GM18502 (cell line): ENCODE results near the gene TCFL5.
"Not testable (repeated sequence)": the region's sequence is repeated elsewhere in the genome, so short reads cannot be mapped to it uniquely, and the experiment has no call there.

Source experiments
- ATAC-seq: cut with Tn5 transposase; IDR thresholded peaks from one replicate; pipeline ENCODE4 v1.9.1; 2021; ENCODE audit warnings: mild to moderate bottlenecking; ENCODE audit not compliant: unreplicated experiment, poor library complexity

The TCFL5 gene

GRCh38 chr20:62858058-62858830, 3.4 kb downstream of the TCFL5 start:
- ATAC-seq: no peak

DNA sequence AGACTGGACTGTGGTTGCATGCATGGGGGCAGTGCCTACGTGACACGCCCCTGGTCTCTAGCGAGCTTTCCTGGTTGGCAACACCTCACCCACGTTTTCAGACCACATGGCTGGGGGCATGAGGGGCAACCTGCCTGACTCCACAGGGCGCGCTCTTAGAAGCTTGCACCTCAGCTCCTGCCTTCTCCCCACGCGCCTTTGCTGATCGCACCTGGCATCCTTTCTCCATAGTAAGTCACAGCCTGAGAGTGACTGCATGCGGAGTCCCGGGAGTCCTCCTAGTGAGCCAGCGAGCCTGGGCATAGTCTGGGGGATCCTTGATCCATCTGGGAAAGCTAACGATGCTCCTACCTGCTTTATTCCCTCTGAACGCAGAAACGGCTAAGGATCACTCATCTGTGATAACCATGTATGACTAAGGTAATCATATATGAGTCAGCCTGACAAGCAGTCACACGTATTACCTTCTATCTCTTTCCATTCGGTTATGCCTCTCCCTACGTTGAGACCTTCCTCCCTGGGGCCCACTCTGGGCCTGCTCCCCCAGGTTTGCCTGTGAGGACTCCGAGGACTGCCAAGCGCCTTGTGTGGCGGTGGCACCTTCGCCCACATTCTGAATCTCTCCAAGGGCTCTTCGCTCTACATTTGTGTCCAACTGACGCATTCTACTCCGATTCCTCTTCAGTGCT, 4.5 kb downstream of the TCFL5 start:
- no peak for ATAC-seq

- ATAC-seq: no peak
Measured at GRCh38 chr20:62855120-62855519, 6.5 kb downstream of the TCFL5 start.

- no peak for ATAC-seq
Measured at GRCh38 chr20:62854121-62854520, 7.5 kb downstream of the TCFL5 start.

DNA sequence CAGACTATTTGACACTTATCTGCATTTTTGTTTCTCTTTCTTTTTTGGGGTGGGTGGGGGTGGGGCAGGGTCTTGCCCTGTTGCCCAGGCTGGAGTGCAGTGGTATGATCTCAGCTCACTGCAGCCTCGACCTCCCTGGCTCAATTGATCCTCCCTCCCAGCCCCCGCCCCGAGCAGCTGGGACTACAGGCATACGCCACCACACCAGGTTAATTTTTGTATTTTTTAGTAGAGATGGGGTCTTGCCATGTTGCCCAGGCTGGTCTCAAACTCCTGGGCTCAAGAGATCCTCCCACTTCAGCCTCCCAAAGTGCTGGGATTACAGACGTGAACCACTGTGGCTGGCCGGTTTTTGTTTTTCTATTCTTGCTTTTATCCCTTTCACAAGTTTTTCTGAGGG, 8.3 kb downstream of the TCFL5 start:
- not testable (repeated sequence) for ATAC-seq

DNA sequence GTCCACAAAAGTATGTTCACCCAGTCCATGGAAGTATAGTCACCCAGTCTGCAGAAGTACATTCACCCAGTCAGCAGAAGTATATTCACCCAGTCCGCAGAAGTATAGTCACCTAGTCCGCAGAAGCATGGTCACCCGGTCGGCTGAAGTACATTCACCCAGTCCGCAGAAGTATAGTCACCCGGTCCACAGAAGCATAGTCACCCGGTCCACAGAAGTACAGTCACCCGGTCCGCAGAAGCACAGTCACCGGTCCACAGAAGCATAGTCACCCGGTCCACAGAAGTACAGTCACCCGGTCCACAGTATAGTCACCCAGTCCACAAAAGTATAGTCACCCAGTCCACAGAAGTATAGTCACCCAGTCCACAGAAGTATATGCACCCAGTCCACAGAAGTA, 8.8 kb downstream of the TCFL5 start:
- no peak for ATAC-seq

GRCh38 chr20:62852196-62852595, 9.4 kb downstream of the TCFL5 start:
- ATAC-seq: no peak

GRCh38 chr20:62850333-62850974, 11.2 kb downstream of the TCFL5 start:
- ATAC-seq: no peak

DNA sequence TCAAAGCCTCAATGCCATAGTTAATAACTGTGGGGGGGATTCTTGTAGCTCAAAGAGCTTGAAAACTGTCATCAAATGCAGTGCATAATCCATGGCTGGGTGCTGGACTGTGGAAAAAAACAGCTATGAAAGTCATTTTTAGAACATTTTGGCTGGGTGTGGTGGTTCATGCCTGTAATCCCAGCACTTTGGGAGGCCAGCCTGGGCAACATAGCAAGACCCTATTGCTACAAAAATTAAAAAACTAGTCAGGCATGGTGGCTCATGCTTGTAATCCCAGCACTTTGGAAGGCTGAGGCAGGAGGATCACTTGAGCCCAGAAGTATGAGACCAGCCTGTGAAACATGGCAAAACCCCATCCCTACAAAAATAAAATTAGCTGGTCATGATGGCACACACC, 12.2 kb downstream of the TCFL5 start:
- no peak for ATAC-seq

DNA sequence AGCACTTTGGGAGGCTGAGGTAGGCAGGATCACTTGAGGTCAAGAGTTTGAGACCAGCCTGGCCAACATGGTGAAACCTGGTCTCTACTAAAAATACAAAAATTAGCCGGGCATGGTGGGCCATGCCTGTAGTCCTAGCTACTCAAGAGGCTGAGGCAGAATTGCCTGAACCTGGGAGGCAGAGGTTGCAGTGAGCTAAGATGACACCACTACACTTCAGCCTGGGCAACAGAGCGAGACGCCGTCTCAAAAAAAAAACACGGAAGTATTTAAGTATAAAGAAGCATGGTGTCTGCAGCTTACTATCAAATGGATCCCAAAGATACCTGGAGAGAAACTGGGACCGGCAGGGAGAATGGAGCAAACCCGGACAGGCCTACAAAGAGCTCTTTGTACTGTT, 12.7 kb downstream of the TCFL5 start:
- not testable (repeated sequence) for ATAC-seq

DNA sequence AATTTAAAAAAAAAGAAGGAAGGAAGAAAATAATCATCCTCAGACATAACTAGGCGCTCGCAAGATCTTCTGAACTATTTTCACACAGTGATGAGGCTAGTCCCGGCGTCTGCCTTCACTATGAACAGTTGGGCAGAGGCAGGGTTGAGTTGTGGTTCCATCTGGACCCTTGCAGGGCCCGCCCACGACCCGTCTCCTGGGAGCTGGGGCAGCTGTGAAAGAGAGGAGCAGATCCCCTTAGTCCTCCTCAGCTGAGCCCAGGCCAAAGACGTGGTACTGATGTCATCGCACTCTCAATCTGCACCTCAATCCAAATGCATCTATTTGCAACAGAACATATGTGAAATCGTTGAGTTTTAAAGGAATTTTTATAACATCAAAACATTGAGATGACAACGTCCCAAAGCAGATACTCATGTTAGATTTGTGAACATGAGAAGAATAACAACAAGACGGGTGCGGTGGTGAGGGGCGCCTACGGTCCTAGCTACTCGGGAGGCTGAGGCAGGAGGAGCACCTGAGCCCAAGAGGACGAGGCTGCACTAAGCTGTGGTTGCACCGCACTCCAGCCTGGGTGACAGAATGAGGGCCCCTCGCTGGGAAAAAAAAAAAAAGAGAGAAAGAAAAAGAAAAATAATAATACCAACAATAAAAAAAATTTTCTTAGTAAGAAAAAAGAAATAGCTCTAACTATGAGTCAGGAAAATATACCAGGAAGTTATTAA, 15.3 kb downstream of the TCFL5 start:
- no peak for ATAC-seq

- no peak for ATAC-seq
Measured at GRCh38 chr20:62845416-62846160, 16.0 kb downstream of the TCFL5 start.

GRCh38 chr20:62844182-62844581, 17.4 kb downstream of the TCFL5 start:
- ATAC-seq: no peak

GRCh38 chr20:62843656-62844055, 18.0 kb downstream of the TCFL5 start:
- ATAC-seq: no peak

DNA sequence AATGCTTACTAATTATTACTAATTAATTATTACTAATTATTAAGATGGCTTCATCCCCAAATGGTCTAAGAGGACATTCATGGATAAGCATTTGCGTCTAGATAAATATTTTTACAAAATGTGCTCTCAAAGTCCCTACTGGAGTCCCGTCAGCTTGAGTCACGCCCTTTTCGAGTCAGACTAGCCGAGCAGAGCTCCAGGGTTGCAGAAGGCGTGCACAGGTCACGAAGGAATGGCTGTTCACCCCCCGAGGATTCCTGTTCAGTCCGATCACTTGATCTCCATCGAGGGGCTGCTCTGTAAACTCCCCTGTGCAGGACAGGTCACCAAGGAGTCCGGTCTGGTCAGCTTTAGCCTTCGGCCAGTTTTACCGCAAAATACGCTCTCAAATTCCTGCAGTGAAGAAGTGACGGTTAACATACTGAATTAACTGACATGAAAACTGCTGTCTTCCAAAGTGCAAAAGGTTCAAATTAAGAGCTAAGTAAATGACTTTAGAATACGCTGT, 19.9 kb downstream of the TCFL5 start:
- ATAC-seq: no peak

GRCh38 chr20:62840244-62841197, 21.1 kb downstream of the TCFL5 start:
- no peak for ATAC-seq

- ATAC-seq: no peak
Measured at GRCh38 chr20:62839816-62840215, 21.8 kb downstream of the TCFL5 start.

GRCh38 chr20:62839261-62839660, 22.4 kb downstream of the TCFL5 start:
- no peak for ATAC-seq
